Gastrocnemius medialis (tissue), 4 donors: ENCODE data around the gene ABL1. TPM values are rescaled to one million over a fixed set of nuclear protein-coding genes. Genes with fewer than 3 reads are reported as not detected.

Source experiments
- ATAC-seq, 2 donors: fragments of 150-250 bp; one replicate each; pipeline ENCODE4 v1.9.1; 2016
- DNase-seq, 2 donors: peaks; one replicate each; pipeline ENCODE4 v3.0.0-alpha.2; 2019
- H3K27ac ChIP-seq, 4 donors: fragments of 200-600 bp; sonication (generic); 1 replicate in 1 of 4; 2 replicates in 3 of 4; pipeline ENCODE4 v1.5.1; 2016 to 2018; ENCODE audit warnings: mild to moderate bottlenecking in 2 of 4, moderate library complexity in 1 of 4
- H3K27me3 ChIP-seq, 3 donors: fragments of 200-600 bp; sonication (generic) in 2 of 3; 1 replicate in 1 of 3; 2 replicates in 2 of 3; pipeline versions ENCODE4 v1.5.1 to v1.6.0; 2016 to 2019; ENCODE audit warnings: mild to moderate bottlenecking in 1 of 3, moderate library complexity in 1 of 3
- H3K36me3 ChIP-seq, 2 donors: fragments of 200-600 bp; sonication (generic) in 1 of 2; one replicate each; pipeline ENCODE4 v1.5.1; 2017 to 2018
- H3K4me1 ChIP-seq, 2 donors: fragments of 200-600 bp; sonication (generic) in 1 of 2; one replicate each; pipeline ENCODE4 v1.5.1; 2016 to 2017; ENCODE audit warnings: mild to moderate bottlenecking in 2 of 2
- H3K4me3 ChIP-seq, 4 donors: fragments of 200-600 bp; sonication (generic) in 3 of 4; 1 replicate in 1 of 4; 2 replicates in 3 of 4; pipeline ENCODE4 v1.5.1; 2016 to 2019; ENCODE audit warnings: mild to moderate bottlenecking in 2 of 4
- H3K9me3 ChIP-seq, 3 donors: fragments of 200-600 bp; sonication (generic) in 2 of 3; 1 replicate in 1 of 3; 2 replicates in 2 of 3; pipeline ENCODE4 v1.5.1; 2016 to 2019
- CTCF ChIP-seq, 5 experiments: fragments of 450-650 bp in 3 of 5; fragments of 200-600 bp in 2 of 5; sonication (generic) in 2 of 5; IDR thresholded peaks in 4 of 5; conservative IDR thresholded peaks in 1 of 5; 1 replicate in 4 of 5; 2 replicates in 1 of 5; pipeline ENCODE4 v1.5.1; 2016 to 2019; ENCODE audit warnings: antibody characterized with exemption in 5 of 5, mild to moderate bottlenecking in 3 of 5, moderate library complexity in 3 of 5
- POLR2A ChIP-seq, 2 donors: fragments of 450-650 bp; IDR thresholded peaks; one replicate each; pipeline ENCODE4 v1.6.1; 2017; ENCODE audit warnings: antibody characterized with exemption in 2 of 2, mild to moderate bottlenecking in 2 of 2, moderate library complexity in 2 of 2
- in situ Hi-C, 4 donors: fragments of 200-750 bp; cut with MboI; loops; one replicate each; pipeline versions ENCODE4 v1.15.0 to v1.8.0; 2017; ENCODE audit warnings: low sequenced_read_pairs in 4 of 4
- intact Hi-C: fragments of 100-400 bp; cut with DNase I; formaldehyde crosslinking; loops from one replicate; pipeline ENCODE4 v1.15.1; 2023; ENCODE audit warnings: low total_unique reads
- total RNA-seq, 4 donors: library from RNA; depleted of rRNA; stranded (reverse); fragments of >200 nt; gene quantifications; one replicate each; pipeline versions ENCODE4 v1.1.0 to v1.2.3, GENCODE V29; 2016

The ABL1 gene
- total RNA-seq, 4 donors from 2014 or later: 22.8 to 55.5 (median 28.5) TPM

- Histone ChIP-seq H3K27ac (peak overlapping the region; percentile 56 to 70 (median 64)), H3K9me3 (no peaks in the 10 kb centered on the region), H3K4me3 (peak overlapping the region in 2 of 4 donors; percentile 4 to 14), H3K4me1 (peaks cover 32 to 35% of the 10 kb centered on the region in 2 donors), H3K27me3 (no peaks in the 10 kb centered on the region), H3K36me3 (no peaks in the 10 kb centered on the region)
- in situ Hi-C loops (no loop called here), intact Hi-C loops (no loop called here)
- TF ChIP-seq CTCF (IDR thresholded peaks at IDR 0.05 in 4 of 5, conservative IDR thresholded peaks at IDR 0.05 in 1 of 5): no peak
- peak in 1 of 2 donors; percentile 9 for TF ChIP-seq POLR2A (IDR thresholded peaks at IDR 0.05)
- peak; percentile 51 to 70 for ATAC-seq
- DNase-seq: no peak
Measured at GRCh38 chr9:130824643-130825350, 10.3 kb upstream of the ABL1 start.

GRCh38 chr9:130825351-130825651 is 9.8 kb upstream of the ABL1 start:
- H3K27ac ChIP-seq: peak overlapping the region; percentile 56 to 70 (median 64)
- peaks cover 37 to 39% of the 10 kb centered on the region in 2 donors for H3K4me1 ChIP-seq
- no peak for DNase-seq
- intact Hi-C loops: no loop called here
- H3K4me3 ChIP-seq: peak overlapping the region in 1 of 4 donors; percentile 14
- ATAC-seq: no peak
- no peaks in the 10 kb centered on the region for H3K9me3 ChIP-seq
- in situ Hi-C loops: no loop called here
- H3K36me3 ChIP-seq: no peaks in the 10 kb centered on the region
- no peak for TF ChIP-seq POLR2A (IDR thresholded peaks at IDR 0.05)
- no peak for TF ChIP-seq CTCF (IDR thresholded peaks at IDR 0.05 in 4 of 5, conservative IDR thresholded peaks at IDR 0.05 in 1 of 5)
- H3K27me3 ChIP-seq: no peaks in the 10 kb centered on the region

GRCh38 chr9:130825809-130826208 is 9.2 kb upstream of the ABL1 start:
- H3K27ac ChIP-seq: peak overlapping the region; percentile 56 to 70 (median 64)
- no peaks in the 10 kb centered on the region for H3K9me3 ChIP-seq
- H3K27me3 ChIP-seq: no peaks in the 10 kb centered on the region
- no peak for DNase-seq
- TF ChIP-seq CTCF (IDR thresholded peaks at IDR 0.05 in 4 of 5, conservative IDR thresholded peaks at IDR 0.05 in 1 of 5) (no peak), POLR2A (IDR thresholded peaks at IDR 0.05) (no peak)
- intact Hi-C loops: no loop called here
- in situ Hi-C loops: no loop called here
- peaks cover 41 to 42% of the 10 kb centered on the region in 2 donors for H3K4me1 ChIP-seq
- H3K36me3 ChIP-seq: no peaks in the 10 kb centered on the region
- peak overlapping the region in 1 of 4 donors; percentile 14 for H3K4me3 ChIP-seq
- ATAC-seq: no peak

GRCh38 chr9:130829762-130830161 is 5.3 kb upstream of the ABL1 start:
- H3K27ac ChIP-seq: no peak overlapping the region
- in situ Hi-C loops: no loop called here
- intact Hi-C loops: loop anchor here (5.0 to 10.0 kb wide), 3 partner anchors 47 to 385 kb away; partner anchors contain the start of gene ASS1
- H3K27me3 ChIP-seq: no peaks in the 10 kb centered on the region
- DNase-seq (no peak), ATAC-seq (no peak)
- TF ChIP-seq CTCF (IDR thresholded peaks at IDR 0.05 in 4 of 5, conservative IDR thresholded peaks at IDR 0.05 in 1 of 5): no peak
- no peak for TF ChIP-seq POLR2A (IDR thresholded peaks at IDR 0.05)
- H3K4me1 ChIP-seq: peaks cover 41 to 42% of the 10 kb centered on the region in 2 donors
- no peaks in the 10 kb centered on the region for H3K36me3 ChIP-seq
- no peaks in the 10 kb centered on the region for H3K9me3 ChIP-seq
- H3K4me3 ChIP-seq: no peak overlapping the region
